Stimulated activated CD4-positive, alpha-beta T cell treated with anti-CD3 and anti-CD28 coated beads, Interleukin-1b, Interleukin-23, amount 100 ng/mL, for 1 hour (primary cell): ENCODE data around the gene ANO8.

Source experiments
- DNase-seq, 2 donors: peaks; one replicate each; pipeline ENCODE4 v3.0.0-alpha.2; 2020; ENCODE audit warnings: low read depth in 2 of 2

ANO8 gene

GRCh38 chr19:17346109-17346671 lies 11.5 kb upstream of the ANO8 start:
- DNase-seq, result peak; percentile 41 to 75

DNA sequence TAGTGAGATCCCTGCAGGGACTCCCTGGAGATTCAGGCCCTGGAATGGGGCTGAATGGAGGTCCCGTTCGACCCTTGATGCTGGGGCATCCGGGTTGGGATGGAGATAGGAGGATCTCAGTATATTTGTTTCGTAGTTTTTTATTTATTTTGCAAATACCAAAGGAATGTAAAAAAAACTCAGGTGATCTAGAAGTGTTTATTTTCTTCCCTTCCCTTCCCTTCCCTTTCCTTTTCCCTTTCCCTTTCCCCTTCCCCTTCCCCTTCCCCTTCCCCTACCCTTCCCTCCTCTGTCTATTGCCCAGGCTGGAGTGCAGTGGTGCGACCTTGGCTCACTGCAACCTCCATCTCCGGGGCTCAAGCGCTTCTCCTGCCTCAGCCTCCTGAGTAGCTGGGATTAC lies 7.2 kb upstream of the ANO8 start:
- DNase-seq, result no peak

GRCh38 chr19:17341386-17341785 lies 6.7 kb upstream of the ANO8 start:
- DNase-seq, result no peak

GRCh38 chr19:17340871-17341357 lies 6.3 kb upstream of the ANO8 start:
- DNase-seq, result no peak

GRCh38 chr19:17340302-17340870 lies 5.7 kb upstream of the ANO8 start:
- no peak for DNase-seq

GRCh38 chr19:17339088-17339741 lies 4.6 kb upstream of the ANO8 start:
- DNase-seq, result no peak

- DNase-seq, result no peak
These were observed 3.9 kb upstream of the ANO8 start for GRCh38 chr19:17338433-17339078.

GRCh38 chr19:17337675-17338432 lies 3.2 kb upstream of the ANO8 start:
- DNase-seq, result no peak

DNA sequence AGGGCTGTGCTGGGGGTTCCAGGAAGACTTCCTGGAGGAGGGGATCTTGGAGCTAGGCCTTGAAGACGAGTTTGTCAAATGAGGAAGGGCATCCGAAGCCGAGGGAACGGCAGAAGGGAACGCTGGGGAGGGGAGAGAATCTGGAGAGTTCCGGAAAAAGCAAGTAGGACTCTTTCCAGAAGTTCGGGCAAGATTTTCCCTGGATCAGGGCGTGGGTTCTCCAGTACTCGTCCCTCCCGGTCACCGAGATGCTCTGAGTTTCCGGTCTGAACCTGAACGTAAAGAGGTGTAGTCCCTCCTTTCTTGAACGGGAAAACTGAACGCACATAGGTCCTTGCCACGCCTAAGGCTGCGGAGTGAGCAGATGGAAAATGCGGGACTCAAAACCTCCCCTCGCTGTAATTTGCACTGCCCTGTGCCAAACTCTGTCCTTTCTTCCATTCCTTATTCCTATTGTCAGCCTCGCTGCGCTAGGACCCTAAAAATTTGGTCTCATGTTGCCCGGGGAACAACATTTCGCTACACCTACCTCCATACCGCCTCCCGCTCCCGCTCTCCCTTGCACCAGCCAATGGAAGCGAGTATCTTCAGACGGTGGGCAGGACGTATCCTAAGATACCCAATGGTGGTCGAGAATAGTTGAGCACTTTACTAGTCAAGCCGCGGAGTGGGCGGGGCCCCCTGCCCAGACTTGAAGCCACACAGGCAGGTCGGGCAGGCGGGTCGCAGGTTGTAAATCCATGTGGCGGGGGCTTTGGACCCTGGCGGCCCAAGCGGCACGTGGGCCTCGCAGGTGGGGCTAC lies 2.4 kb upstream of the ANO8 start, which contains the start of gene GTPBP3:
Gene GTPBP3, plus strand, starts transcription at position 682 of the 803 bp plus-strand sequence. Its CDS starts 59 bp downstream, at position 741.
- peak; percentile 88 to 91 for DNase-seq

DNA sequence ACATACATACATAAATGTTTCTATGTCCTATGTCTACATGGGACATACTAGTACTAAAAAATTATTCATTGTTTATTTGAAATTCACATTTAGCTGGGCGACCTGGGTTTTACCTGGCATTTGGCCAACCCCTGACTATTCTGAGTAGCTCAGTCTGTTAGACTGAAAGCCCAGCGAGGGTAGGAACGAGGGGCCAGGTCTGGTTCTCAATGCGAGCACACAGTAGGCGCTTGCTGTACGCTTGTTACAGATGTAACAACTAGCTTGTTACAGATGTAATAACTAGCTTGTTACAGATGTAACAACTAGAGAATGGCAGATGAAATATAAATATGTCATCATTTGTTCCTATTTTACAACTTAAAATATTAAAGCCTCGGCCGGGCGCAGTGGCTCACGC lies 920 bp upstream of the ANO8 start:
- no peak for DNase-seq

DNA sequence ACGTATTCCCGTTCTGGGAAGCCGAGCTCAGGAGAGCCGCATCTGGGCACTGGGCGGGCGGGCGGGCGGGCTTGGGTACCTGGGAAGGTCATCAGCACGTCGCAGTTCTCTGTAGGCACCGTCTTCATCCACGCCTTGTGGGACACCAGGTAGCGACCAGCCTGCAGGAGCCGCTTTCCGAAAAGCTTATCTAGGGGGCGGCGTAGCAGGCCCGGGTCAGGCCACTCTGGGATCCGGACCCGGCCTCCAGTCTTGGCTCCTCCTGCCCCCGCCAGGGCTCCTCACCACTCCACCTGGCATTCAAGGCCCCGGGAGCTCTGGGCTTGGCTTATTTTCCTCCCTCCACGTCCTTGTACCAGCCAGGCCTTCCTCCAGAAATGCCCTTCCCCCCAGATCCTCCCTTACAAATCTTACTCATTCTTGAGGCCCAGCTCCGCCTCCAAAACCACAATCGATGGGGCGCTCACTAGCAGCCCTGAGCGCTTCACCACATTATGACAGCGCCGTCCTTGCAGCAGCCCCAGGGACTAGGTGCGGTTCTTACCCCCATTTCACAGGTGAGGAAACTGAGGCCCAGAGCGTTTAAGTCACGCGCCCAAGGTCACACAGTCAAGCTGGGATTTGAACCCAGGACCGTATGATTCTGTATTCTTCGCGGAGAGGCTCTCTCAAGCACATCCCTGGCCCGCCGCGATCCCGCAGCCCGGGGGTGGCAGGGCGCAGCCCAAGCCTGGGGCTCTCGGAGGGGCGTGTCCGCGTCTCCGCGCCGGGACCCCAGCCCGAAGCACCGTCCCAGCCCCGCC lies 843 bp downstream of the ANO8 start:
- DNase-seq, result peak in 1 of 2 donors; percentile 48

DNA sequence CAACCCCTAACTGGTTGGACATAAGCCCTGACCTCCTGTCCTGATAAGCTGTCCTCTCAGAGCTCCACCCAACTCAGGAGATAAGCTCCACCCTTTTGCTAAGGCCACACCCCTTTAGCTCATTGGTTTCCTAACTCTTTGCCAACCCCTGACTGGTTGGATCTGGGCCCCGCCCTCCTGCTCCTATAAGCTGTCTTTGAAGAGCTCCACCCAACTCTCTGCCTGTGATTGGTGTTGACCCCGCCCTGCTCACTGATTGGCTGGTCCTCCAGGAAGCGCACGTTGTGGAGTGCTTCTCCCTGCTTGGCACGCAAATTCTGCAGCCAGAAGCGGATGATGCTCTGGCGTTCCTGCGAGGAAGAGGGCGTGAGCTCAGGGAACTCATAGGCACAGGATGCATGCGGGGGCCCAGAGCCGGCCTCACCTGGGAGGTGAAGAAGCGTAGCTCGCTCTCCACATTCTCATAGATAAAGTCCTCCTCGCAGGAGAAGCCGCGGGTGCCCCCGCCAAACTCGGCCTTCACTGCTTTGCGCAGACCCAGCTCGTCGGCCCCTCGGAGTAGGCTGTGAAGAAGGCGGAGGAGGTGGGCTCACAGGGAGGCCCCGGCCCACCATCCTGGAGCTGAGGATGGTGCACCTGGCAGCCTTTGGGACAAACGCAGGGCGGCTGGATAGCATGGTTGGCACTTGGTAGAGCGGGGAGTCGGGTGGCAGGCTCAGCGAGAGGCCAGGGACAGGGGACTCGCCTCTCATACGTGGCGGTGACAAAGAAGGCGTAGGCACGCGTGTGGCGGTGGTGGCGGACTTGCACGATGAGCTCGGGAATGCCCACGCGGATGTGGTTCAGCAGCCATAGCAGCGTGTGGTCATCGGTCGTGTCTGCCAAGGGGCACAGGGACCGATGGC lies 1.7 kb downstream of the ANO8 start:
- DNase-seq, result no peak

DNA sequence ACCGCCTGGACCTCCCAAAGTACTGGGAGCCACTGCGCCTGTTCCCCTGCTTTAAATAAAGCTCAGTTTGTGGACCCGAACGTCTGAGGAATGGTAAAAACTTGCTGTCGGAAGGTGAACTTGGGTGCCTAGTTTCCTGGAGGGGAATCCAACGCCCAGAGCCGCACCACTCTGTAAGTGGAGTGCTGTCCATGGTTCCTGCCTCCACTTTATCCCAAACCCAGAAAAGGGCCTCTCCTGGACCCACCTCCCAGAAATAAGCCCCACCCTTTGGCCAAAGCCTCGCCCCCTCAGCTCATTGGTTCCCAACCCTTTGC lies 2.3 kb downstream of the ANO8 start:
- DNase-seq, result no peak

GRCh38 chr19:17331045-17331558 lies 3.6 kb downstream of the ANO8 start:
- DNase-seq, result no peak

DNA sequence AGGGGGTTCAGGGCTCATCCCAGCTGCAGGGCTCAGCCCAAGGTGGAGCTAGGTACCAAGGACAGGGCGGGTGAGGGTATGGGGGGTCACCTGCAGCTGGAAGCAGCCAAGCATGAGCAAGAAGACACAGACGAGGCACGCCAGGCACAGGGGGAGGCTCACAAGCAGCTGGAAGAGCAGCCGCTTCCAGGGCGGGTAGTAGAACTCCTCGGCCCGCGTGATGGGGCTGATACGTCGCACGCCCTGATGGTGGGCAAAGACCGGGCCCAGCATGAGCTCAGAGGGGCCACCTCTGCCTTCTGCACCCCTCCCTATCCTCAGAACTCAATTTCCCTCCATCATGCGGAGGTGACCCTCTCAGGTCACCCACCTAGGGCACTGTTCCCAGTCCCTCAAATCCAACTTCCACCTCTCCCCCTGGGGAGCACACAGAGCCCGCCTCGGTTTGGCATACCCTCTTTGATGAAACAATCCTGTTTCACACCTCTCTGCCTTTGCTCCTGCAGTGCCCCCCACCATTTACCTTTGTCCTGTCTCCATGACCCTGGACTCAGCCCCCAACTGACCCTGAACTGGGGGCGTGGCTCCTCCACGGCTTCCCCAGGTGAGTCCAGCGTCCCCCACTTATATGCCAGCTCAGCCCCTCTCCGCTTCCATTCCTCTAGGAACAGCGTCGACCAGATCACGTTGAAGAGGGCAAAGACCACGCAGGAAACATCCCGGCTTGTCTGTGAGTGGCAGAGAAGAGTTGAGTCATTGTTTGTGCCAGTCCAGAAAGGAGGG lies 4.2 kb downstream of the ANO8 start:
- DNase-seq, result no peak

GRCh38 chr19:17329366-17330261 lies 5.0 kb downstream of the ANO8 start:
- no peak for DNase-seq
